IPS-18c (cell line): ENCODE data around the gene IQGAP2.

ENCODE experiments used
- H3K4me3 ChIP-seq: 2 replicates; pipeline ENCODE4 v1.7.0; 2013; ENCODE audit warnings: low read depth, mild to moderate bottlenecking, low read length, moderate library complexity; ENCODE audit not compliant: insufficient read depth
- H3K9me3 ChIP-seq: one replicate; pipeline ENCODE4 v1.6.1; 2013; ENCODE audit warnings: mild to moderate bottlenecking, low read length, moderate library complexity; ENCODE audit not compliant: control insufficient read depth, insufficient read depth

IQGAP2 gene

GRCh38 chr5:76681287-76681686 is 278.2 kb downstream of the IQGAP2 start:
- H3K9me3 ChIP-seq, result no peaks in the 10 kb centered on the region
- H3K4me3 ChIP-seq, result no peak overlapping the region

GRCh38 chr5:76682387-76682786 is 279.3 kb downstream of the IQGAP2 start:
- H3K9me3 ChIP-seq, result no peaks in the 10 kb centered on the region
- no peak overlapping the region for H3K4me3 ChIP-seq

- Histone ChIP-seq H3K4me3 (no peak overlapping the region), H3K9me3 (no peaks in the 10 kb centered on the region)
Measured at GRCh38 chr5:76683816-76684731, 281.0 kb downstream of the IQGAP2 start.

- no peak overlapping the region for H3K4me3 ChIP-seq
- H3K9me3 ChIP-seq, result no peaks in the 10 kb centered on the region
Measured at GRCh38 chr5:76684756-76685519, 281.9 kb downstream of the IQGAP2 start.

GRCh38 chr5:76685704-76686103 is 282.6 kb downstream of the IQGAP2 start:
- H3K9me3 ChIP-seq, result no peaks in the 10 kb centered on the region
- H3K4me3 ChIP-seq, result no peak overlapping the region

- H3K4me3 ChIP-seq, result no peak overlapping the region
Measured at GRCh38 chr5:76688212-76688611, 285.1 kb downstream of the IQGAP2 start.

GRCh38 chr5:76688836-76689235 is 285.8 kb downstream of the IQGAP2 start:
- H3K9me3 ChIP-seq, result no peaks in the 10 kb centered on the region

More at GRCh38 chr5:76688212-76688611, 285.1 kb downstream of the IQGAP2 start:
- H3K9me3 ChIP-seq, result no peaks in the 10 kb centered on the region

GRCh38 chr5:76689321-76690036 is 286.4 kb downstream of the IQGAP2 start:
- Histone ChIP-seq H3K4me3 (no peak overlapping the region), H3K9me3 (no peaks in the 10 kb centered on the region)

More at GRCh38 chr5:76688836-76689235, 285.8 kb downstream of the IQGAP2 start:
- H3K4me3 ChIP-seq, result no peak overlapping the region

- Histone ChIP-seq H3K4me3 (no peak overlapping the region), H3K9me3 (no peaks in the 10 kb centered on the region)
Measured at GRCh38 chr5:76690037-76690679, 287.1 kb downstream of the IQGAP2 start.

GRCh38 chr5:76690704-76691466 is 287.8 kb downstream of the IQGAP2 start:
- no peak overlapping the region for H3K4me3 ChIP-seq
- H3K9me3 ChIP-seq, result no peaks in the 10 kb centered on the region

GRCh38 chr5:76691467-76692273 is 288.6 kb downstream of the IQGAP2 start:
- Histone ChIP-seq H3K9me3 (no peaks in the 10 kb centered on the region), H3K4me3 (no peak overlapping the region)

- Histone ChIP-seq H3K9me3 (no peaks in the 10 kb centered on the region), H3K4me3 (no peak overlapping the region)
Measured at GRCh38 chr5:76692274-76692540, 289.1 kb downstream of the IQGAP2 start.

- no peaks in the 10 kb centered on the region for H3K9me3 ChIP-seq
- no peak overlapping the region for H3K4me3 ChIP-seq
Measured at GRCh38 chr5:76692651-76693050, 289.6 kb downstream of the IQGAP2 start.

GRCh38 chr5:76693141-76693540 is 290.1 kb downstream of the IQGAP2 start:
- H3K4me3 ChIP-seq, result no peak overlapping the region

GRCh38 chr5:76694317-76694716 is 291.2 kb downstream of the IQGAP2 start:
- H3K4me3 ChIP-seq, result no peak overlapping the region

More at GRCh38 chr5:76693141-76693540, 290.1 kb downstream of the IQGAP2 start:
- H3K9me3 ChIP-seq, result no peaks in the 10 kb centered on the region

GRCh38 chr5:76695346-76695745 is 292.3 kb downstream of the IQGAP2 start:
- Histone ChIP-seq H3K4me3 (no peak overlapping the region), H3K9me3 (no peaks in the 10 kb centered on the region)

More at GRCh38 chr5:76694317-76694716, 291.2 kb downstream of the IQGAP2 start:
- no peaks in the 10 kb centered on the region for H3K9me3 ChIP-seq
